Measurements from ENCODE around the gene PIEZO2. TPM values are rescaled to one million over a fixed set of nuclear protein-coding genes. Genes with fewer than 3 reads are reported as not detected.

Gene PIEZO2
- total RNA-seq, 4 donors from 2014 or later, result 2.4 to 5.2 (median 3.3) TPM

- Histone ChIP-seq H3K4me1 (no peaks in the 10 kb centered on the region), H3K27ac (replicated peaks in 1 of 4) (no peak overlapping the region), H3K4me3 (no peak overlapping the region), H3K27me3 (no peaks in the 10 kb centered on the region), H3K36me3 (no peaks in the 10 kb centered on the region), H3K9me3 (no peaks in the 10 kb centered on the region)
- intact Hi-C loops (cut with DNase I), result no loop called here
- TF ChIP-seq POLR2A (IDR thresholded peaks at IDR 0.05; ENCODE audit: low read depth) (no peak), CTCF (IDR thresholded peaks at IDR 0.05) (no peak), POLR2AphosphoS5 (IDR thresholded peaks at IDR 0.05) (no peak), EP300 (IDR thresholded peaks at IDR 0.05) (no peak)
- WGBS, result 69% methylated on average over 10 of the region's 10 CpGs
- no peak for DNase-seq (ENCODE audit: extremely low spot score)
Measured at GRCh38 chr18:10973567-10974203, 175.7 kb downstream of the PIEZO2 start.

GRCh38 chr18:10971717-10972116 lies 177.7 kb downstream of the PIEZO2 start:
- no peaks in the 10 kb centered on the region for H3K36me3 ChIP-seq
- no peaks in the 10 kb centered on the region for H3K27me3 ChIP-seq
- H3K27ac ChIP-seq (replicated peaks in 1 of 4), result no peak overlapping the region
- no peak overlapping the region for H3K4me3 ChIP-seq
- TF ChIP-seq POLR2A (IDR thresholded peaks at IDR 0.05; ENCODE audit: low read depth) (no peak), CTCF (IDR thresholded peaks at IDR 0.05) (no peak), POLR2AphosphoS5 (IDR thresholded peaks at IDR 0.05) (no peak), EP300 (IDR thresholded peaks at IDR 0.05) (no peak)
- intact Hi-C loops (cut with DNase I), result no loop called here
- no peak for DNase-seq (ENCODE audit: extremely low spot score)
- H3K4me1 ChIP-seq, result no peaks in the 10 kb centered on the region
- 84% methylated on average over 4 of the region's 4 CpGs for WGBS
- H3K9me3 ChIP-seq, result no peaks in the 10 kb centered on the region

- intact Hi-C loops (cut with DNase I), result no loop called here
- H3K27ac ChIP-seq (replicated peaks in 1 of 4), result no peak overlapping the region
- DNase-seq (ENCODE audit: extremely low spot score), result no peak
- TF ChIP-seq EP300 (IDR thresholded peaks at IDR 0.05) (no peak), CTCF (IDR thresholded peaks at IDR 0.05) (no peak), POLR2A (IDR thresholded peaks at IDR 0.05; ENCODE audit: low read depth) (no peak), POLR2AphosphoS5 (IDR thresholded peaks at IDR 0.05) (no peak)
- WGBS, result 28% methylated on average over 2 of the region's 2 CpGs
- H3K27me3 ChIP-seq, result no peaks in the 10 kb centered on the region
- no peaks in the 10 kb centered on the region for H3K4me1 ChIP-seq
- H3K4me3 ChIP-seq, result no peak overlapping the region
- H3K36me3 ChIP-seq, result no peaks in the 10 kb centered on the region
- H3K9me3 ChIP-seq, result no peaks in the 10 kb centered on the region
Measured at GRCh38 chr18:10965119-10965518, 184.2 kb downstream of the PIEZO2 start.

GRCh38 chr18:10953672-10954071 lies 195.7 kb downstream of the PIEZO2 start:
- Histone ChIP-seq H3K4me3 (no peak overlapping the region), H3K27ac (replicated peaks in 1 of 4) (no peak overlapping the region), H3K4me1 (no peaks in the 10 kb centered on the region), H3K9me3 (no peaks in the 10 kb centered on the region), H3K27me3 (no peaks in the 10 kb centered on the region), H3K36me3 (no peaks in the 10 kb centered on the region)
- TF ChIP-seq EP300 (IDR thresholded peaks at IDR 0.05) (no peak), CTCF (IDR thresholded peaks at IDR 0.05) (no peak), POLR2A (IDR thresholded peaks at IDR 0.05; ENCODE audit: low read depth) (no peak), POLR2AphosphoS5 (IDR thresholded peaks at IDR 0.05) (no peak)
- DNase-seq (ENCODE audit: extremely low spot score), result no peak
- 79% methylated on average over 5 of the region's 5 CpGs for WGBS
- intact Hi-C loops (cut with DNase I), result no loop called here
